ENCODE data around the gene MRPS11. TPM values are rescaled to one million over a fixed set of nuclear protein-coding genes. Genes with fewer than 3 reads are reported as not detected.

MRPS11 gene
- 31.1 and 43.0 TPM in 2 replicates for total RNA-seq

- DNase-seq (ENCODE audit: low read depth) (peak; percentile 66), FAIRE-seq (no peak)
- no peak for TF ChIP-seq CTCF (IDR thresholded peaks at IDR 0.05; ENCODE audit: insufficient read depth, low read length, severe bottlenecking)
- Histone ChIP-seq H3K27me3 (ENCODE audit: control insufficient read depth, insufficient read depth, low read length) (no peaks in the 10 kb centered on the region), H3K36me3 (ENCODE audit: control insufficient read depth, insufficient read depth, low read length) (peaks cover 7% of the 10 kb centered on the region), H3K4me3 (ENCODE audit: low read depth, low read length) (peak within 1 kb of the TSS; percentile 51)
These were observed at the start of gene MRPS11, which contains the start of gene MRPL46 for GRCh38 chr15:88467073-88467934. TSS of gene MRPS11 (plus strand) at chr15:88467708. CDS start at chr15:88467718, 10 bp downstream. TSS of gene MRPL46 (minus strand) at chr15:88467388. CDS start at chr15:88467377, 11 bp downstream.

GRCh38 chr15:88419830-88420229 lies 47.7 kb upstream of the MRPS11 start:
- Histone ChIP-seq H3K36me3 (ENCODE audit: control insufficient read depth, insufficient read depth, low read length) (no peaks in the 10 kb centered on the region), H3K4me3 (ENCODE audit: low read depth, low read length) (no peak overlapping the region), H3K27me3 (ENCODE audit: control insufficient read depth, insufficient read depth, low read length) (no peaks in the 10 kb centered on the region)
- TF ChIP-seq CTCF (IDR thresholded peaks at IDR 0.05; ENCODE audit: insufficient read depth, low read length, severe bottlenecking), result no peak
- peak; percentile 35 for DNase-seq (ENCODE audit: low read depth)
- no peak for FAIRE-seq

GRCh38 chr15:88423331-88423730 lies 44.2 kb upstream of the MRPS11 start:
- no peak for TF ChIP-seq CTCF (IDR thresholded peaks at IDR 0.05; ENCODE audit: insufficient read depth, low read length, severe bottlenecking)
- DNase-seq (ENCODE audit: low read depth), result no peak
- H3K27me3 ChIP-seq (ENCODE audit: control insufficient read depth, insufficient read depth, low read length), result no peaks in the 10 kb centered on the region
- no peak for FAIRE-seq
- H3K4me3 ChIP-seq (ENCODE audit: low read depth, low read length), result no peak overlapping the region
- no peaks in the 10 kb centered on the region for H3K36me3 ChIP-seq (ENCODE audit: control insufficient read depth, insufficient read depth, low read length)

- DNase-seq (ENCODE audit: low read depth) (no peak), FAIRE-seq (no peak)
- no peak for TF ChIP-seq CTCF (IDR thresholded peaks at IDR 0.05; ENCODE audit: insufficient read depth, low read length, severe bottlenecking)
- H3K4me3 ChIP-seq (ENCODE audit: low read depth, low read length), result no peak overlapping the region
- no peaks in the 10 kb centered on the region for H3K36me3 ChIP-seq (ENCODE audit: control insufficient read depth, insufficient read depth, low read length)
- H3K27me3 ChIP-seq (ENCODE audit: control insufficient read depth, insufficient read depth, low read length), result no peaks in the 10 kb centered on the region
These were observed 41.2 kb upstream of the MRPS11 start for GRCh38 chr15:88426304-88426703.

- Histone ChIP-seq H3K4me3 (ENCODE audit: low read depth, low read length) (no peak overlapping the region), H3K27me3 (ENCODE audit: control insufficient read depth, insufficient read depth, low read length) (no peaks in the 10 kb centered on the region), H3K36me3 (ENCODE audit: control insufficient read depth, insufficient read depth, low read length) (no peaks in the 10 kb centered on the region)
- FAIRE-seq (no peak), DNase-seq (ENCODE audit: low read depth) (no peak)
- TF ChIP-seq CTCF (IDR thresholded peaks at IDR 0.05; ENCODE audit: insufficient read depth, low read length, severe bottlenecking), result no peak
These were observed 39.5 kb upstream of the MRPS11 start for GRCh38 chr15:88428053-88428452.
